ENCODE results near the gene SCCPDH. TPM values are rescaled to one million over a fixed set of nuclear protein-coding genes. Genes with fewer than 3 reads are reported as not detected.

SCCPDH gene
- total RNA-seq, 2 experiments from 2014 or later, result 23.8 to 24.3 TPM

DNA sequence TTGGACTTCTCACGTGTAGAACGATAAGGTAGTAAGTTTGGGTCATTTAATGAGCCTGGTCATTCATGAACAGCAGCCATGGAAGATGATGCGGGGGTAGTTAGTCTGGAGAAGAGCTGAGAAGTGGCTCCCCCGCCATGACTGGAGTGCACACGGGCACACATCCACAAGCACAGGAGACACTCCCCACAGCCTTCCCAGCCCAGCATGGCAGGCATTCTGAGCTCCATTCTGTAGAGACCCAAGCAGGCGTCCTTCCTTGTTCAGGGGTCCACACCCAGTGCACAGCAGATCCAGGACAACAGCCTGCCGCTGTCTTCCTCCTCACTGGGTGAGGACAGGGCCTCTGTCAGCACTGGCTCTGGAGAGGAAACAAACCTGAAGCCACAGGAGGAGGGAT is 57.0 kb downstream of the SCCPDH start:
- CTCF ChIA-PET, result interaction anchor here (0.8 kb wide), 1 partner anchor 85 kb away, joined by 3 read pairs; no protein-coding TSS in a partner anchor
- Mint-ChIP-seq H3K27me3 (ENCODE audit: low read depth) (peaks cover 2% of the 10 kb centered on the region), H3K9me3 (peaks cover 2% of the 10 kb centered on the region), H3K4me1 (ENCODE audit: low read depth) (peaks cover 20% of the 10 kb centered on the region), H3K27ac (no peak overlapping the region), H3K36me3 (ENCODE audit: low read depth) (no peaks in the 10 kb centered on the region), H3K4me3 (no peak overlapping the region)
- intact Hi-C loops (cut with micrococcal nuclease), result no loop called here
- DNase-seq, result no peak

DNA sequence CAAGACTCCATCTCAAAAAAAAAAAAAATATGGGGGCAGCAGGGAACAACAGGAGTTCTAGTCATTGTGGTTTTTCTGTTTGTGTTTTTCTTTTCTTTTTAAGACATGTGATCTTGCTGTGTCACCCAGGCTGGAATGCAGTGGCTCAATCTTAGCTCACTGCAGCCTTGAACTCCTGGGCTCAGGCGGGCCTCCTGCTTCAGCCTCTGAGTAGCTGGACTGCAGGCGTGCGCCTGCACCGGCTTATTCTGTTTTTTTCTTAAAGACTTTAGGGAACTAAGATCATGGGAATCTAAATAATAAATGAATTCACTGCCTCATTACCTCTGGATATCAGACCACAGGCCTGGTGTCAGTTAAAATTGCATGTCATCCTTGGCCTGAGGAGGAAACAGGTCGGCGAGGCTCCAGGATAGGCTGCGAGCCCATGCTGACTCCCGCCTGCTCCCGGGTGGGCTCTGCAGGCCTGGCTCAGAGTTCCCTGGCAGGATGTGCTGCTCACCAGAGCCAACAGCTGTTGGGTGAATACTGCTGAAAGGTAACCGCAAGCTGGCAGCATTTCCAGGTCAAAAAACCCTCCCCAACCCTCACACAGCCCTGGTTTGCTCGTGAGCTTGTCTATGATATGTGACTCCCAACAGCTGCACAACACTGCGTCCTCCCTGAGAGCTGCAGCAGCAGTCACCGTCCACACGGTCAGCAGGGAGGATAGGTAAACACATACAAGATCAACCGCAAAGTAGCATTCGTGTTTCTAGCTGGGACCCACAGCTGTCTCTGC is 58.1 kb downstream of the SCCPDH start:
- H3K27ac Mint-ChIP-seq, result no peak overlapping the region
- peaks cover 20% of the 10 kb centered on the region for H3K4me1 Mint-ChIP-seq (ENCODE audit: low read depth)
- H3K9me3 Mint-ChIP-seq, result peaks cover 2% of the 10 kb centered on the region
- H3K36me3 Mint-ChIP-seq (ENCODE audit: low read depth), result no peaks in the 10 kb centered on the region
- peak; percentile 28 for DNase-seq
- intact Hi-C loops (cut with micrococcal nuclease), result no loop called here
- CTCF ChIA-PET, result interaction anchor here (0.7 to 0.8 kb wide), 3 partner anchors 623 to 1650 kb away, joined by 3 to 4 read pairs (median 3); no protein-coding TSS in a partner anchor
- H3K4me3 Mint-ChIP-seq, result no peak overlapping the region
- H3K27me3 Mint-ChIP-seq (ENCODE audit: low read depth), result peaks cover 2% of the 10 kb centered on the region

DNA sequence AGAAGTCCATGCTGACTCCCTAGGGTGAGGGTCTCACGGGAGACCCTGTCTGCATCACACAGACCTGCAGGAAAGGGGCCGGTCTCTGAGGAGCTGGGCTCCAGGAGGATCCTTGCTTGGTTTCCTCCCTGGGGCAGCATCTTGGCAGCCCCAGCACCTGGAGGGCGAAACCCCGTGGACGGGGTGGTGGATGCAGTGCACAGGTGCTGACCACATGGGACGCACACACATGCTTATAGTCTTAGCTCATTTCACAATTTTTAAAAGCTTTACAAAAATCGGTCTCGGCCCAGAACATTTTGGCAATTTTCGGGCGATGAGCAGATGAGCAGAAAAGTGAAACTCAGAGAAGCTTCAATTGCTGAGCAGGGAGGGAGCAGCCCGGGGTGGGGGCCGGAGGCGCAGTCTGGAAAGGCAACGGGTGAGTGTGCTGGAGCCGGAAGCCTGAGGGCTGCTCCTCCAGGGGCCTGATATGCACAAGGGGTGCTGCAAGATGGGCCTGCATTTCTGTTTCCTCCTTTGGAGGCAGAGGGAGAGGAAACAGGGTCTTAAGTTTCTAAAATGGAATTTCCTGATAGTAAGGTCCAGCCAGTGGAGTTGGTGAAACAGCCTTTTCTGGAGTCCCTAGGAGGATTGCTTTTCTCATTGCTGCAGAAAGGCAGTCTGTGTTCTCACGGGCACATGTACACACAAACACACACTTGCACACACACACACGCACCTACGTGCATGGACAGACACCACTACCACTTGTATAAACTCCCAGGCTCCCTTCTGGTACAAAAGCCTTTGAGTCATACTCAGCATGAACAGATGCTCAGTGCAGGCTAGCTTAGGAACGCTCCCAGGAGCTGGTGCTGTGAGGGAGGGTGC is 60.6 kb downstream of the SCCPDH start:
- H3K9me3 Mint-ChIP-seq, result peaks cover 2% of the 10 kb centered on the region
- intact Hi-C loops (cut with micrococcal nuclease), result no loop called here
- peak; percentile 27 for DNase-seq

DNA sequence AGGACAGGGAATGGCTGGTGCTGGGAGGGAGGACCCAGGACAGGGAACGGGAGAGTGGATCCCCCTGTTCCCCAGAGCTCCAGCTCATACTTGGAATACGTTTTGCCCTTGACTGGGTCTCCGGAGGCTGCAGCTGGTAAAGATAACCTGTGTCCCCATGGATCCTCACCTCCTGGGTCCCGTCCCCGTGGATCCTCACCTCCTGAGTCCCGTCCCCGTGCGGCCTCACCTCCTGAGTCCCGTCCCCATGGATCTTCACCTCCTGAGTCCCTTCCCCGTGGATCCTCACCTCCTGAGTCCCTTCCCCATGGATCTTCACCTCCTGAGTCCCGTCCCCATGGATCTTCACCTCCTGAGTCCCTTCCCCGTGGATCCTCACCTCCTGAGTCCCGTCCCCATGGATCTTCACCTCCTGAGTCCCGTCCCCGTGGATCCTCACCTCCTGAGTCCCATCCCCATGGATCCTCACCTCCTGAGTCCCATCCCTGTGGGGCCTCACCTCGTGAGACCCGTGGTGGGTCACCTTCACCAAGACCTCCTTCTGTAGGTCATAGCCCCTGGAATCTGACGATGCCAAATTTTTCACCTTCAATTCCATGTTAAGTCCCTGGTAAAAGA is 61.4 kb downstream of the SCCPDH start:
- no peak for DNase-seq
- Mint-ChIP-seq H3K27ac (no peak overlapping the region), H3K9me3 (peaks cover 2% of the 10 kb centered on the region), H3K36me3 (ENCODE audit: low read depth) (no peaks in the 10 kb centered on the region), H3K4me3 (no peak overlapping the region), H3K27me3 (ENCODE audit: low read depth) (peaks cover 19% of the 10 kb centered on the region), H3K4me1 (ENCODE audit: low read depth) (peaks cover 23% of the 10 kb centered on the region)
- intact Hi-C loops (cut with micrococcal nuclease), result no loop called here
- CTCF ChIA-PET, result no interaction called here

More for the DNA sequence above, 60.6 kb downstream of the SCCPDH start:
- Mint-ChIP-seq H3K27me3 (ENCODE audit: low read depth) (peaks cover 12% of the 10 kb centered on the region), H3K27ac (no peak overlapping the region), H3K4me3 (no peak overlapping the region), H3K36me3 (ENCODE audit: low read depth) (no peaks in the 10 kb centered on the region), H3K4me1 (ENCODE audit: low read depth) (peaks cover 23% of the 10 kb centered on the region)
- CTCF ChIA-PET, result interaction anchor here (0.5 kb wide), 1 partner anchor 80 kb away, joined by 6 read pairs; no protein-coding TSS in a partner anchor

DNA sequence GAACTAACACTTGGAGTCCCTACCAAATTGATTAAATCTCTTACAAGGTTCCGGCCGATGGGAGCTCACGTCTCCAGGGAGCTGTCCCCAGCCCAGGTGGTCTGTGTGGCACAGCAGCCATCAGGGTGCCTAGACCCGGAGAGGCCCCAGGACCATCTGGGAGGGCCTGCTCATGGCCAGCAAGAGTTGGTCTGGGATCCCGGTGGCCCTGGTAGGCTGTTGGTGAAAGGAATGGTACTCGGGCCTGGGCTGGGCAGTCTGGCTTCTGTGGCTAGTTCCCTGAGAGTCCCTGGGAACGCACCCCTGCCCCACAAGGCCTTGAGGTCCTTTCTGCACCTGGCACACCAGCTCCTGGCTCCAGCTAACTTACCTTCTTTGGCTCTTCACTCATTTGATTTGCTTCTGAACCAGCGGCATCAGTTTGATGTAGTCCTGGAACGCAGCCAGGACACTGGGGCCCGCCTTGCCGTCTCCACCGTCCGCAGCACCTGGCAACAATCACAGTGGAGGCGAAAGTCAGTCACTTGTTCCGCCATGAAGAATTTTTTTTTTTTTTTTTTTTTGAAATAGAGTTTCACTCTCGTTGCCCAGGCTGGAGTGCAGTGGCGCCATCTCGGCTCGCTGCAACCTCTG is 62.5 kb downstream of the SCCPDH start:
- Mint-ChIP-seq H3K4me1 (ENCODE audit: low read depth) (peaks cover 23% of the 10 kb centered on the region), H3K27ac (no peak overlapping the region), H3K36me3 (ENCODE audit: low read depth) (no peaks in the 10 kb centered on the region), H3K27me3 (ENCODE audit: low read depth) (peaks cover 22% of the 10 kb centered on the region), H3K9me3 (peaks cover 2% of the 10 kb centered on the region), H3K4me3 (no peak overlapping the region)
- intact Hi-C loops (cut with micrococcal nuclease), result no loop called here
- no peak for DNase-seq
- CTCF ChIA-PET, result interaction anchor here (0.6 kb wide), 1 partner anchor 1650 kb away, joined by 3 read pairs; no protein-coding TSS in a partner anchor

- CTCF ChIA-PET, result no interaction called here
- H3K36me3 Mint-ChIP-seq (ENCODE audit: low read depth), result no peaks in the 10 kb centered on the region
- H3K27ac Mint-ChIP-seq, result no peak overlapping the region
- H3K4me3 Mint-ChIP-seq, result no peak overlapping the region
- peaks cover 22% of the 10 kb centered on the region for H3K27me3 Mint-ChIP-seq (ENCODE audit: low read depth)
- peaks cover 14% of the 10 kb centered on the region for H3K4me1 Mint-ChIP-seq (ENCODE audit: low read depth)
- DNase-seq, result no peak
- intact Hi-C loops (cut with micrococcal nuclease), result no loop called here
- H3K9me3 Mint-ChIP-seq, result peaks cover 2% of the 10 kb centered on the region
These were observed 63.7 kb downstream of the SCCPDH start for GRCh38 chr1:246787781-246788513.

- intact Hi-C loops (cut with micrococcal nuclease), result no loop called here
- no peak for DNase-seq
- peaks cover 13% of the 10 kb centered on the region for H3K4me1 Mint-ChIP-seq (ENCODE audit: low read depth)
- H3K36me3 Mint-ChIP-seq (ENCODE audit: low read depth), result no peaks in the 10 kb centered on the region
- H3K27ac Mint-ChIP-seq, result no peak overlapping the region
- H3K27me3 Mint-ChIP-seq (ENCODE audit: low read depth), result peaks cover 22% of the 10 kb centered on the region
- H3K9me3 Mint-ChIP-seq, result peaks cover 2% of the 10 kb centered on the region
- CTCF ChIA-PET, result no interaction called here
- H3K4me3 Mint-ChIP-seq, result no peak overlapping the region
These were observed 64.7 kb downstream of the SCCPDH start for GRCh38 chr1:246788895-246789338.

DNA sequence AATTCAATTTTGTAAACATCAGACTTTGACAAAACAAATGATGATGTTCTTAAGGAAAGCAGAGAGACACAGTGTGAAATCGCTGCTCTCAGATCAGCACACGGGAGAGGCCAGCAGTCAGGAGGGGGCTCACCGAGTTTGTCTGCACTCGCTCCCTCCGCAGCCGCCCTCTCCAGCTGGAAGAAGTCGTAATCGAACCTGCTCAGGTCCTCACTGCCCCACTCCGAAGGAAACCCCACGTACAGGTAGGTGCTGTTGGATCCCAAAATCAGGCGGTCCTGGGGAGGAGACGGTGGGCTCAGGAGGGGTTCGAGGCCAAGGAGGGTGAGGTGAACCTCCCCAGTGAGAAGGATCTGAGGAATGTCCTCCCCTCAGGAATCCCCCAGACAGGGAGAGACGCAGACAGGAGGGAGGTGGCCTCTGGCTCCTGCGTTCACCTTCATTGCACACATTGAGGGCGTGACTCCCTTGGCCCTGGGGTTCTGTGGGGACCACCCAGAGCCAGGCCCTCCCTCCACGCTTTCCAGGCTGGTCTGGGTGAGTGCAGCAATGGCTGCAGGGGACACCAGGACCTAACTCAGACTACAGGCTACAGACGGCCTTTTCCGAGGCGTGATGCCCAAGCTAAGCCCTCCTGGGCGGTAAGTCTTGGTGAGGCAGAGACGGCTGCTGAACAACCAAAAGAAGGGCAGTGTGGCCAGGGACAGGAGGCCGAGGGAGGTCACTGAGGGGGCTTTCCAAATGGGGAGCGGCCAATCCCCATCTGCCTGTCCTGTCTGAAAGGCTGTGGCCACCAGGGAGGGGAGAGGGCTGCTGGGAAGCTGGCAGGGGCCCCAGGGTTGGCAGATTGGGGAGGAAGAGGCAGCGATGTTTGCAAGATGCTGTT is 65.5 kb downstream of the SCCPDH start:
- intact Hi-C loops (cut with micrococcal nuclease), result no loop called here
- CTCF ChIA-PET, result no interaction called here
- no peaks in the 10 kb centered on the region for H3K36me3 Mint-ChIP-seq (ENCODE audit: low read depth)
- H3K4me3 Mint-ChIP-seq, result no peak overlapping the region
- H3K27ac Mint-ChIP-seq, result no peak overlapping the region
- peaks cover 19% of the 10 kb centered on the region for H3K27me3 Mint-ChIP-seq (ENCODE audit: low read depth)
- peaks cover 2% of the 10 kb centered on the region for H3K9me3 Mint-ChIP-seq
- no peak for DNase-seq
- peaks cover 8% of the 10 kb centered on the region for H3K4me1 Mint-ChIP-seq (ENCODE audit: low read depth)

DNA sequence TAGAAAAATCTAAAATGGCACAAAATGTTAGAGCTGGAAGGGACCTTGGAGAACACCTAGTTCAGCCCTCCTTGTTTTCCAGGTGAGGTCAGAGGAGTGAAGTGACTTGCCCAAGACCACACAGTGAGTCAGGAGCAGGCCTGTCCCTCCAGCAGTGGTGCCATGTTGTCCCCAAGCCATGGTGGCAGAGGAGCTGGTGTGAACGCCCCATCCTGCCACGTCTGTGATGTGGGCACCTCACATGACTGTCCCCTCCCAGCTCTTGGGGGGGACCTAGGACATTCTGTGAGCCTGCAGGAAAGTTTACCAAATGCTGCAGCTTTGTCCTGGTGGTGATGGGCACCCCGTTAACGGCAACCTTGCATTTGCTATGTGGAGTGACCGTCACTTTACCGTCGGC is 66.2 kb downstream of the SCCPDH start:
- H3K27me3 Mint-ChIP-seq (ENCODE audit: low read depth), result peaks cover 19% of the 10 kb centered on the region
- CTCF ChIA-PET, result no interaction called here
- peaks cover 3% of the 10 kb centered on the region for H3K4me1 Mint-ChIP-seq (ENCODE audit: low read depth)
- no peak overlapping the region for H3K4me3 Mint-ChIP-seq
- peaks cover 2% of the 10 kb centered on the region for H3K9me3 Mint-ChIP-seq
- intact Hi-C loops (cut with micrococcal nuclease), result no loop called here
- no peak overlapping the region for H3K27ac Mint-ChIP-seq
- no peaks in the 10 kb centered on the region for H3K36me3 Mint-ChIP-seq (ENCODE audit: low read depth)
- DNase-seq, result no peak

DNA sequence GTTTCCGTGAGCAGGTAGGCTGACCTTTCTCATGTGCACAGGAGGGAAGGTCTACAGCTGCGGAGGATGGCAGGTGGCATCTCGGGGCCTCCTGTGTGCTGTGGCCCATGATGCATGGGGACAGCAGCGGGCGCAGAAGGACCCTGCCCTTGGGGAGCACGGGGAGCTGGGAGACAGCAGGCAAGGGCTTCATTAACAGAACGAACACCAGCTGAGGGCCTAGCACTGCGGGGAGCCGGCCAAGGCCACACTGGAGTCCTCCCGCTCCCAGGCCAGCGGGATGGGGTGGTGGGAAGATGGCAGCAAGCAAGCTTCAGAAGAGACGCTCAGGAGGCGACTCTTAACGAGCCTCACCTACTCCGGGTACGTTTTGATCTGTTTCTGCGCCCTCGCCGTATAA is 66.6 kb downstream of the SCCPDH start:
- no peaks in the 10 kb centered on the region for H3K36me3 Mint-ChIP-seq (ENCODE audit: low read depth)
- intact Hi-C loops (cut with micrococcal nuclease), result no loop called here
- CTCF ChIA-PET, result no interaction called here
- H3K4me3 Mint-ChIP-seq, result no peak overlapping the region
- H3K4me1 Mint-ChIP-seq (ENCODE audit: low read depth), result peaks cover 3% of the 10 kb centered on the region
- no peak overlapping the region for H3K27ac Mint-ChIP-seq
- no peak for DNase-seq
- peaks cover under 1% of the 10 kb centered on the region for H3K9me3 Mint-ChIP-seq
- peaks cover 19% of the 10 kb centered on the region for H3K27me3 Mint-ChIP-seq (ENCODE audit: low read depth)

Data from activated naive CD4-positive, alpha-beta T cell treated with anti-CD3 and anti-CD28 coated beads for 36 hours (primary cell).